ENCODE data around the gene PPP1R10.

The PPP1R10 gene

DNA sequence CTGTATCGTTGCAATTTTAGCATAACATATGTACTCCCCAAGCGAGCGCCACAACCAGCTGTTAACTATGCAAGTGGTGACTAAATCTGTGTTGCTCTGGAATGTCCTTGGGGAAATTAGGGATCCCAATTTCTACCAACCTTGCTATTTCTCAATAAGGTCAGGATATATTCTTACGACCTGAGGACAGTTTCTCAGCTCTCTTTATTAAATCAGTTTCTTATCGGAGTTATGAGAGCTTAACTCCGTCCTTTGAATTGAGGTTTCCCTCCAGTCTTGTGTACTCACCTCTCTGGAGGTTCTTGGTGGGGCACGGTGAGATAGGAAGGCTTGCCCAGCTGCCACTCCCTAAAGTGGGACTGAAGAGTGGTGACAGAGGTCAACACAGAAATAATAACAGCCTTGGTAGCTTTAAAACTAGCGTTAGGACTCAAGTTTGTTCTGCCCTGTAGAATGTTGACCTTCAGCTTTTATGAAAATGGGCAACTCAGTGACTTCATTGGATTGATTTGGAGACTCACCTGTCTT is 1.3 kb upstream of the PPP1R10 start:
- no peak for DNase-seq

DNA sequence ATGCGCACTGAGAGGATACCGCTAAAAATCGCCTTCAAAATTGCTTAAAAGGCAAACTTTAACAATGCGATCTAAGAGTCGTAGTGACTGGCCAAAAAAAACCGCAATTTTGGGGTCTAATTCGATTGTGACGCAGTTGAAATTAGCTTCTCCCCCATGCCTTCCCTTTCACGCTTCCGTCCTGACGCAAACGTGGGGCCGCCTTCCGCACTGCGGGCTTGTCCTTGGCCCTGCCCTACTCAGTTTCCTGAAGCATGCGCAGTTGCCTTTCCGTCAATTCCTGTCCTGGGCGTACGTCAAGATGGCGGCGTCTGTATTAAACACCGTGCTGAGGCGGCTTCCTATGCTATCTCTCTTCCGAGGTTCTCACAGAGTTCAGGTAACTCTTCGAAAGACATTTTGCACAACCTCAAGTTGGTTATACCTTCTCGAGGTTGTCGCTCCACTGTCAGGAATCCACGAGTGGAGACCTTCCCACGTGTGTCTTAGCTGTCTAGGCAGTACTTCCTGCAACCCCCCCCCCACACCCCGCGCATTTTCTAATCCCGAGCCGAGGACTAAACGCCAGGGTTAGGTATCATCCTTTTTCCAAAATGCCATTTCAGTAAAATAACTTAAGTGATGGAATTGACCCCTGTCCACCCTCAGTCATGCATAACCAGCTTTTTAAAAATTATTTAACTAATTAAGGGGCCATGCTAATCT is 674 bp upstream of the PPP1R10 start, which contains the start of gene MRPS18B:
TSS of gene MRPS18B (plus strand) at position 276 of the 705 bp plus-strand sequence. CDS start at position 302, 26 bp downstream.
- DNase-seq, result peak; percentile 99

DNA sequence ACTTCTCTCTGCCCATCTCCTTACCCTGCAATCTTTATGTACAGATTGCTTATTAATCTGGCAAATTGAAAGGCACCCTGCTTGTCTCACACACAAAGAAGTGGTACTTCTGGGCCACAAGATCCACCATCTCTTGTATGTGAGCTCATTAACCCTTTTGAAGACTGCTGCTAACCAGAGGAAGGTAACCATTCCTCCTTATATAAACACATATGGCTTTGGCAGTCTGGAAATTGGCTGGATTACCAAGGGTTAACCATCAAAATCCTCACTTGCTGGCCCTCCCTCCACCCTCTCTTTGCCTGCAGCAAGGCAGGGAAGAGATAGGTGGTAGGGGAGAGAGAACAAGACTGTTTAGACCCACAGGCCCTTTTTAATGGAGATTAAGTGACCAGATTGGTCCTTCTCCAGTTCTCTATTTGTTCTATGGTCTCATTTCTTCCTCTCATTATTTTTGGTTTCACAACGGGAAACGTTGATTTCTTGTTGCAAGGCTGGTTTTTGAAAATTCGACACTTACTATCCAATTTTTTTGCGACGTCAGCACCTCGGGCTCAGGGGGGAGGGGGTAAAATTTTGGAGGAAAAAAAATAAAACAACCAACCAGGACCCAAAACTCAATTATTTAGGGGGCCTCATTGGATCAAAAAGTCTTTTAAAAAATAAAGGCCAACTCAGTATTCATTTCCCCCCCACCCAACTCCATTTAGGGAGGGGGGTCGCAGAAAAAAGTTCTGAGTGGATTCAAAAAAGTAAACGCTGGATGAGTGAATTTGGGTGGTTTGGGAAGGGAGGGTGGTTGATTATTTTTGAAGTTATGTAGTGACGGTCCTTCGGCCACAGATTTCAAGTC is 859 bp downstream of the PPP1R10 start:
- peak; percentile 63 for DNase-seq

DNA sequence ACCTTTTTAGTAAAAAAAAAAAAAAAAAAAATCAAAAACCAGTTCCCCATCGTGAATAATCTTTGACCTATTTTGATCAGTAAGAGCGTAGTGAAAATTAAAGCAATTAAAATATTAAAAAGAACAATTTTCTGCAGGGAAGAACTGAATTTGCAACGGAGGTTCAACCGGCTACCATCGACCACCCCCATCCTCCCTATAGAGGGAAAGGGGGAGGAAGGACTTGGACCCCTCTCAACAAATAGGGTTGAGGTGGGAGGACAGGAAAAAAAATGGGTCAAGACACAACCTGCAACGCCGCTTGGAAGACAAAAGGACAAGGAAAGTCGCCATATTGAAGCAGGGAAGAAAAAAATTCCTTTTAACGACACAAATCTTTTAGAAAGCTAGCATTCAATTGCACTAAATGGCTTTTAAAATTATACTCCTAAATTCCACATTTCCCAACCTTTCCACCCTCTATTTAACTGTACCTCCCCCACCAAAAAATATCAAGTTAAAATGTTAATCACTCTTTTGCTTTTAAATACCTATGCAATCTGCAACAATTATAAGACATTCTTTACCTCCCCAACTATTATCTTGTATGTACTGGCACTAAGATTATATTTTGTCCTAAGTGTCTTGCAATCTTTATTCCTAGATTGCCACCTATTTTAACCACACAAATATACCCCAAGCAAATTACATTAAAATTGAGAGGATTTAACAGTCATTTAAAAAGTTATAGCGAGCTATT is 1.7 kb downstream of the PPP1R10 start:
- DNase-seq, result peak; percentile 95

DNA sequence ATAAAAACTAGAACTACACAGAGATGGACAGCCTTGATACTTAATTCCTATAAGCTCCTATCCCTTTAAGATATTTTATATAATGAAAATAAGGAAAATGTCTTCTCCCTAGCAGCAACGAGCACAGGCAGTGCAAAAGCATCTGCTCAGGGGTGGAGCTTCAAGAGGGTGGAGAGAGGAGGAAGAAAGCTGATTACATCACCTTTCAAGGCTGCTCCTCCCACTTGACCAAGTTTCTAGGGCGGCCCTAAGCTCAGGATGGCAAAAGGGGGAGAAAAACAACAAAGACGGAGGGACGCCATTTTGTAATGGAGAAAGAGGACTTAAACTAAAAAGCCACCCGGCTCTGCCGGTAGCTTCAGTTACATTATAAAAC is 2.2 kb downstream of the PPP1R10 start:
- DNase-seq, result peak; percentile 99

DNA sequence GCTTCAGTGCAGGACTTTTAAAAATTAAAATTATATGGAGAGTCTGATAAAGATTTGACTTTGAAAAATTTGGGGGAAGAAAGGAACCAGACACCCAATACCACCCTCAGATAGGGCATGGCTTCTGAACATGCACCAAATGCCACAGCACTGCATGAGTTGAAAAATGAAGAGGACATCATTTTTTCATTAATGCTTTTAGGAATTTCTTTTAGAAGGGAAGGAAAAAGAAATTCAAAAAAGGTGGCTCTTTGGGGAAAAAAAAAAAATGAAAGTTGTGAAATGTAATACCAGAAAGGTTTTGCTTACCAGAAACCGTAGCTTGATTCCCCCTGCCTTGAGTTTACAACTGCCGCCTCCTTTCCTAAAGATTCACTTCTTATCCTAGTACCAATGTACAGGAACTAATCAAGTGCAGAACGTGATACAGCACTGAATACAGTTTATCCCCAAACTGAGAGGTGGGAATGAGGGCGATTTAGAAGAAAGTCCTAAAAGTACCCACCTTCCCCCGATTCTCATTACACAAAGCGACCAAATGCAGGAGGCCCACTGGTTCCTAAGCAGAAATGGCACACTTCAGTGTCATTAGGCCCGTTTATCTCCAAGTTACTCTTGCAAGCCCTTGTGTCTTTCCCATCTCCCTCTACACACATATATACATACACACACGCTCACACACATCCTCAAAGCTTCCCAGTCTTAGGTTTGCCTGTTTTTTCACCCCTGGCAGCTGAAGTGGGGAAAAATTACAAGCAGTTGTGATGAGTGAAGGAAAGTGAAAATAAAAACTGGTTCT is 2.8 kb downstream of the PPP1R10 start:
- DNase-seq, result no peak

DNA sequence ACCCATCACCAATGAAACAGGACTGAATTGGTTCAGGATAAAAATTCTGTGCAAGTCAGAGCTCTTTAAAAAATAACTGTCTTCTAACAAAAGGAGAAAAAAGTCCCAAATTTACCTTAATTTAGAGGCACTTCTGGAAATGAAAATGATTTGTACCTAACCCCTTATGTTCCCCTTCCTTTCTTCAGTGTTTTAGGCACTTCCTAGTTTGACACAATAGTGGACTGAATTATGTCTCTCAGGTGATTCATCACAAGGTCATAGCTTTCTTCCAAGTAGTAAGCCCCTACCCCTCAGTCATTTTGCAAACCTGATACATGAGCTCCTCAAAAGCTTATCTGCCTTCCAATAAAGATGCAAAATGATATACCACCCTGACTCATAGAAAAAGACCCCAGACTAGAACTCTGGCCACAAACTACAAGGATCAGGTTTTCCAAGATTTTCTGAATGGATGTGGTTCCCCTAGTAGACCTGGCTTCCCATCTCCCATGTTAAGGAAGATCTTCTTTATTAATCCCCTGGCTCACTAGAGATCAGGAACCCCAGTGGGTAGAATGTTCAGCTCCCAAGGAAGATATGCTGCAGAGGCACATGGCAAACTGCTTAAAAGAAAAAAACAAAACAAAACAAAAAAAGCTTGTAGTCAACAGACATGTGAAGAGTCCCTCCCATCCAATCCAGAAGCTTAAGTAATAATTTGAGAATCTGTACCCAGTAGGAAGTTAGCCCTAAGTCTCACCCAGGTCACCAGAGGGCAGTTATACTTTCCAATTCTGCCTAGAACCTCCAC is 3.6 kb downstream of the PPP1R10 start:
- DNase-seq, result no peak

DNA sequence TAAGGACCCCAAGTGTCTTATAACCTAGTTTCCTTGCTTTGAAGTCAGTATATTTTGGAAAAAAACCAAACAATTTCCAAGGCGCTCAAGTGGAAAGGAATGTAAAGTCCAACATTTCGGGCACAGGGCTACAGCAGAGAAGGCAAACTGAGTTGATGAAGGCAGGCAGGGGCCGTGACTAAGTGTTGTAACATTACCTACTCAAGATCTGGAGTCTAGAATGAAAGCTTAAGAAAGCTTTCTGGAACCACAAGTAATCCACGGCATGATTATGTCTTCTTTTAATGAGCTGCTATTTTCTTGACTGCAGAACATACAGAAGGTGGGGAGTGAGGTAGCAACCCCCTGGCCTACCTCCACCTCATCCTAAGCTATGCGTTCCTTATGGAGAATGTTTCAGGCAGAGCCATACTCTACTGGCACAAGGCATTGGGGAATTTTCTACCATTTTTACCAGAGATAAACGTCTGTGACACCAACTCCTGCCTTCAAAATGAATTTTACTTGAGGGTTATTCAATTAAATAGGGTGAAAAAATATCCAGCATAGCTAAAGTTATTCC is 4.3 kb downstream of the PPP1R10 start:
- no peak for DNase-seq

DNA sequence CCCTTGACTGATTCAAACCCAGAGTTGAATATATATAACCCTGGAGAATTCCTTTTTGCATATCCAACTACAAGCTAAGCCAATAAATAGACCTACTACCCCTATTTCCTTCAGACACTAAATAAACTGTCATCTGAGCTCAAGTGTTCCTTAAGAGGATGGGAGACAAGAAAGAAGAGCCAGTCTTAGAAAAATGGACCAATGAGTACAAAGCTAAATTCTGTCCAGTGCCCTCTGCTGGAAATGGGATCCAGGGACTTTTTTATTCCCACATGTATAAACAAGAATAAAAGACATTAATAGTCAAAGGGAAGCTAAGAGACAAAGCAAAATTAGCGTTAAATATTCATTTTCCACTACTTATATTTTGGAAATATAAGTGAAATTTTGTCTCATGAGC is 4.8 kb downstream of the PPP1R10 start:
- no peak for DNase-seq

DNA sequence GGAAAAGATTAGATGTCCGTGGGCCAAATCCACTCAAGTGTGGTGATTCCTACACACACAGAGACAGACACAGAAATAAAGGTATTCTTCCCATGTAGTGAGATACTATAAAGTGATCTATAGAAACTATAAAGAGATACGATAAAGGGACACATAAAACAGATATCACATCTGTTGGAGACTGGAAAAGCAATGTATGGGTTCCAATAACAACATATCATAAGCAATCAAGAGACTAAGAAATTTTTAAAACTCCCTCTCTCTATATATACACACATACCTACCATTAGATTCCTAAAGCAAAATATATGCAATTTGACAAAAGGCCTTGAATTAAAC is 5.2 kb downstream of the PPP1R10 start:
- no peak for DNase-seq

DNA sequence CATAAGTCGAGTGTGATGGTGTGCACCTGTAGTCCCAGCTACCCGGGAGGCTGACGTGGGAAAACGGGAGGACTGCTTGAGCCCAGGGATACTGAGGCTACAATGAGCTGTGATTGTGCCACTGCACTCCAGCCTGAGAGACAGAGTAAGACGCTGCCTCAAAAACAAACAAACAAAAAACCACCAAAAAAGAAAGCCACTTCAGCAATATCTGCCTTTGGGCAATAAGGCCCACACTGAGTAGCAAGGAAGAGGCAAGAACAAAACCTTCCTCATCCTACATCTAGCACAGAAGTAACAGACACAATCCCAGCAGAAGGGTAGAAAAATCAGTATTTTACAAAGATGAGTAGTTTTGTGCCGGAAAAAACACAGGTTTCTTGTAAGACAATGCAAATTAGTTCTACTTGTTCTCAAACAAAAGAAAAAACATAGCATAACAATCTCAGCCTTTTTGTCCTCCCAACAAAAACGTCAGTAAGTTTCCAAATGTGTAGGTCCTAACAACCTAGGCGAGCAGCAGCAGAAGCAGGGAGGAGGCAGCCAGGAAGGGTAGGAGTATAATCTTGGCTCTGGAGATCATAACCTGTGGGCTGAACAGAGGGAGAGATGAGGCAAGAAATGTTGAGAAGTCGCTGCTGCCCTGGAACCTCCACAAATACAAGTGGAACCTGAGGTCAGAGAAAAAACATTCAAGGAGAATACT is 5.7 kb downstream of the PPP1R10 start:
- no peak for DNase-seq

DNA sequence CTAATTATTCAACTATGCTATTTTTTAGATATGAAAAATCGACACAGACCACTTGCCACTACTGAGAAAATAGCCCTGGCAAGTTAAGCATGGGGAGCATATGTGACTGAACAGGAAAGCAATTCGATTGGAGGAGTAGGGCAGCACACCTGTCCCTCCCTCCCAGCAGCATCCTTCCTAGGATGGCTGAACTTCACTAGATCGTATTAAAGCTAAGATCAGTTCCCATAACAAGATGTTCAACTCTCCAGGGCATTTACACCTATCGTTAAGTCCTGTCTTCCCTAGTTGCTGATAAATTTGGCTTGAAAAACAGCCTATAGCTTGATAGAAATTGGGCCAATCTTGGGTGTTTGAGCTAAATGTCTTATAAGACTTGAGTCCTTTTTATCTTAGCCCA is 7.0 kb downstream of the PPP1R10 start:
- no peak for DNase-seq

DNA sequence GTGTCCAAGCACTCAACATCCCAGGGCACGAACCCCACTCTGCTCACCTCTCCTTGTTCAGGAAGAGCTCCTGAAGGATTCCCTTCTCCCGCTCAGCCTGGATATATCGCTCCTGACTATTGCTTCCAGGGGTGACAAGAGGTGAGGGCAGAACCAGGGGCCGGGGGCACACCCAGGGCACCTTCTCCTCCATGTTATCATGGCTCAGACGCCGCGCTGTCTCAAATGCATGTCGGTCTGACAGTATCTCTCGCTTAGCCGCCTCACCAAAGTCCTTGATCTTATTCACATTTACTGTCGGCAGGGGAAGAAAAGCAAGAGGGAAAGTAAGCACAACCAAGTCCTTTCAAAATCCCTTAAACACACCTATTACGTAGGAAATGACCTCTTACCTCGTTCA is 13.1 kb downstream of the PPP1R10 start:
- no peak for DNase-seq

DNA sequence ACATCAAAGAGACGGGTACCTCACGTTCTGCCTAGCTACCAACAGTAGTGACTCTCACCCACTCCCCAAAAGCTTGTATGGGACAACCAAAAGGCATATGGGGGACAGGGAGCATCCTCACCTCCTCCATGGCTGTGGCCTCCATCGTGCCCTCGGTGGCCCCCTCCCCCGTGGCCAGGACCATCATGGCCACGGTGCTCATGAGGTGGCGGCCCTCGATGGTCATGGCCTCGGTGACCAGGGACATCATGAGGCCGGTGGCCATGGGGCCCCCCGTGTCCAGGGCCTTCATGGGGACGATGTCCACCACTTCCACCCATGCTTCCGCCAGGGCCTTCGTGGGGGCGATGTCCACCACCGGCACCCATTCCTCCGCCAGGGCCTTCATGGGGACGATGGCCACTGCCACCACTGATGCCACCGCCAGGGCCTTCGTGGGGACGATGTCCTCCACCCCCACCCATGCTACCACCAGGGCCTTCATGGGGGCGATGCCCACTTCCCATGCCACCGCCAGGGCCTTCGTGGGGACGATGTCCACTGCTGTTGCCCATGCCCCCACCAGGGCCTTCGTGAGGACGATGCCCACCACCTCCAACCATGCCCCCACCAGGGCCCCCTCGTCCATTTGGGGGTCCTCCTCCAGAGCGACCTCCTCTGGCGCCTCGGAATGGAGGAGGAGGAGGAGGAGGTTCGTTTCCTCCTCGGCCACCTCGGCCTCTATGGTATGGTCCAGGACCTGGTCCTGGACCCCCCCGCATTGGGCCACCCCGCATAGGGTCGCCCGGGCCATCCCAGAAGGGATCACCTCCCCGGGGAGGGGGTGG is 15.0 kb downstream of the PPP1R10 start:
- DNase-seq, result no peak

DNA sequence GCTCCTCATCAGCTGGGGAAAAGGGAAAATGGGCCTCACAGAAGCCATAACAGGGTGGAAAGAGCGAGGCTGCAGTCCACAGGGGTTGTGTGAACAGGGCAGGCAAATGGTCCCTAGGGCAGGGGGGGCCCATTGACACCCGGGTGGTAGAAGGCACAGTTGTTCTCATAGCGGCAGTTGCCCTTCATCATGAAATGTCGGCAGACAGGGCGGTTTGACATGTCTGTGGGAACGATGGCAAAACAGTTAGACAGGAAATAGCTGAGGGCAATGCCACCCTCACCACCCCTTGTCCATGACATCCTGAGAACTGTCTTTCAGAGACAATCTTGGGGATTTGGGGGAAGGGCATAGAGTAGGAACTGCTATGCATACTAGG is 15.6 kb downstream of the PPP1R10 start:
- DNase-seq, result no peak

DNA sequence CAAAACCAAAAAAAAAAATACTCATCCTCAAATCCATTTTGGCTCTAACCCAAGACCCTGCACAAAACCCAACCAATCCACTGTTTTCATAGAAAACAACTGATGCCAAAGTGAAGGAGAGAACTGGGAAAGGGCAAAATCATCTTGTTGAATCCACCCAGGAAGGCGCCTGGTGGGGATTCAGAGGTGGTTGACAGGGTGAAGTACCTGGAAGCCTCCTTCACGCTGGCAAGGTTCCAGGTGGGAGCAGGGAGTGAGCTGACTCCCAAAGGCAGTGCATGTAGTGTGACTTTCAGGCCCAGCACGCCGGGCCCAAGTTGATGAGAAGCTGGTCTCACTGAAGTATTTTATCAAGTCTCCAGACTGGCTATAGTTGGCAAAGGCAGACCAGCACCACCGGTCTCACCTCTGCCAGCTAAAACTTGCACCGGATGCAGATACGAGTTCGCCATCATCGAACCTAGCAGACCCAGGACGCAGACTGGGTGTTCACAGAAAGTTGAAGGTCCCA is 16.5 kb downstream of the PPP1R10 start:
- DNase-seq, result no peak

DNA sequence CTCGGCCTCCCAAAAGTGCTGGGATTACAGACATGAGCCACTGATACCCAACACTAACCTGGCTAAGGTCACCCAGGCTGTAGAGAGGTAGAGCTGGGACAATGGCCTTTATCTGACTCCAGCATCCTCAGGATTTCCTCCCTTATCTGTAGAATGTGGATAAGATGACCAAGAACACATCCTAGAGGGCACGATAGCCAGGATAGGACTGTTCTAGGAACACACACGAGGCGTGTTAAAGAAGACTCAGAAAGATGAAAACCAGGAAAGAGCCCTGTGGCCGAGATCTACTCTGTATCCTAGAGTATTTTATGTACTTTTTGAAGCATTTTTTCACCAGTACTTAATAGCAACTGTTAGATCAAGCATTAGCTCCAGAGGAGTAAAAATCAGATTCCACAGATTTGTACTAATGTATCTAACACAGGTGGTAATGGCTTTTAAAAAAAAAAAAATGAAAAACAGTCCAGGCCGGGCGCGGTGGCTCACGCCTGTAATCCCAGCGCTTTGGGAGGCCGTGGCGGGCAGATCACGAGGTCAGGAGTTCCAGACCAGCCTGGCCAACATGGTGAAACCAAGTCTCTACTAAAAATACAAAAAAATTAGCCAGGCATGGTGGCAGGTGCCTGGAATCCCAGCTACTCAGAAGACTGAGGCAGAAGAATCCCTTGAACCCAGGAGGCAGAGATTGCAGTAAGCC is 17.3 kb downstream of the PPP1R10 start:
- DNase-seq, result no peak

DNA sequence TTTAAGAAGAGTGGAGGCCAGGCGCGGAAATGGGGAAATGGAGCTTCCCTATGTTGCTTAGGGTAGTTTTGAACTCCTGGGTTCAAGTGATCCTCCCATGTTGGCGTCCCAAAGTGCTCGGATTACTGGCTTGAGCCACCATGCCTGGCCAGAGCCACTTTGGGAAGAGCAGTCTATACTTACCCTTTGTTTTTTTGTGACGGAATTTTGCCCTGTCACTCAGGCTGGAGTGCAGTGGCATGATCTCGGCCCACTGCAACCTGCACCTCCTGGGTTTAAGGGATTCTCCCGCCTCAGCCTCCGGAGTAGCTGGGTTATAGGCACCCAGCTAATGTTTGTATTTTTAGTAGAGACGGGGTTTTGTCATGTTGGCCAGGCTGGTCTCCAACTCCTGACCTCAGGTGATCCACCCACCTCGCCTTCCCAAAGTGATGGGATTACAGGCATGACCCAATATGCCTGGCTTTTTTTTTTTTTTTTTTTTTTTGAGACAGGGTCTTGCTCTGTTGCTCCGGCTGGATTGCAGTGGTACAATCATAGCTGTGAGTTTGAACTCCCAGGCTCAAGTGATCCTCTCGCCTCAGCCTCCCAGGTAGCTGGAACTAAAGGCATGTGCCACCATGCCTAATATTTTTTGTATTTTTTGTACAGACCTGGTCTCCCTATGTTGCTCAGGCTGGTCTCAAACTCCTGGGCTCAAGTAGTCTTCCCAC is 18.0 kb downstream of the PPP1R10 start:
- no peak for DNase-seq
